ENCODE results near the gene OMA1. TPM values are rescaled to one million over a fixed set of nuclear protein-coding genes. Genes with fewer than 3 reads are reported as not detected.

OMA1 gene
- total and polyA plus RNA-seq, 8 donors: 8.9 to 28.5 (median 14.7) TPM

DNA sequence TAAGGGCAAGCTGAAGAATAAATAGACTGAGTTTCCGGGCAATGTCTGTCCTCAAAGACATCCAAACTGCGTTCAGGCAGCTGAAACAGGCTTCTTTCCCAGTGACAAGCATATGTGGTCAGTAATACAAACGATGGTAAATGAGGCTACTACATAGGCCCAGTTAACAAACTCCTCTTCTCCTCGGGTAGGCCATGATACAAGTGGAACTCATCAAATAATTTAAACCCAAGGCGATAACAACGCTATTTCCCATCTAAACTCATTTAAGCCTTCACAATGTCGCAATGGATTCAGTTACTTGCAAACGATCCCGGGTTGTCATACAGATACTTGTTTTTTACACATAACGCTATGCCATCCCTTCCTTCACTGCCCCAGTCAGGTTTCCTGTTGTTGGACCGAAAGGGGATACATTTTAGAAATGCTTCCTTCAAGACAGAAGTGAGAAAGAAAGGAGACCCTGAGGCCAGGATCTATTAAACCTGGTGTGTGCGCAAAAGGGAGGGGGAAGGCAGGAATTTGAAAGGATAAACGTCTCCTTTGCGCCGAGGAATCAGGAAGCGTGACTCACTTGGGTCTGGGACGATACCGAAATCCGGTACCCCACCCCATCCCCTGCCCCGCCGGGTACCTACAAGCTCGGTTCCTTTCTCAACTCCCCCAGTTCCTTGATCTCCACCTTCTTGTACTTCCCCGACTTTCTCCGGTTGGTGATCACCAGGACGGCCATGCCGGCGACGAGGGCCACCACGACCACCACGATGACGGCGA, 29.2 kb upstream of the OMA1 start:
- Histone ChIP-seq H3K27me3 (no peaks in the 10 kb centered on the region), H3K4me3 (peak overlapping the region; percentile 24 to 72 (median 51)), H3K36me3 (no peaks in the 10 kb centered on the region), H3K27ac (peak overlapping the region; percentile 94 to 99 (median 96)), H3K9me3 (no peaks in the 10 kb centered on the region), H3K4me1 (peaks cover 0 to 19% (median 17%) of the 10 kb centered on the region in 3 donors)
- WGBS, 2 donors: 17 to 31% methylated on average over 32 of the region's 32 CpGs
- DNase-seq (no peak), FAIRE-seq (no peak), ATAC-seq (peak in 1 of 4 donors; percentile 2)
- TF ChIP-seq, protein P1, sequence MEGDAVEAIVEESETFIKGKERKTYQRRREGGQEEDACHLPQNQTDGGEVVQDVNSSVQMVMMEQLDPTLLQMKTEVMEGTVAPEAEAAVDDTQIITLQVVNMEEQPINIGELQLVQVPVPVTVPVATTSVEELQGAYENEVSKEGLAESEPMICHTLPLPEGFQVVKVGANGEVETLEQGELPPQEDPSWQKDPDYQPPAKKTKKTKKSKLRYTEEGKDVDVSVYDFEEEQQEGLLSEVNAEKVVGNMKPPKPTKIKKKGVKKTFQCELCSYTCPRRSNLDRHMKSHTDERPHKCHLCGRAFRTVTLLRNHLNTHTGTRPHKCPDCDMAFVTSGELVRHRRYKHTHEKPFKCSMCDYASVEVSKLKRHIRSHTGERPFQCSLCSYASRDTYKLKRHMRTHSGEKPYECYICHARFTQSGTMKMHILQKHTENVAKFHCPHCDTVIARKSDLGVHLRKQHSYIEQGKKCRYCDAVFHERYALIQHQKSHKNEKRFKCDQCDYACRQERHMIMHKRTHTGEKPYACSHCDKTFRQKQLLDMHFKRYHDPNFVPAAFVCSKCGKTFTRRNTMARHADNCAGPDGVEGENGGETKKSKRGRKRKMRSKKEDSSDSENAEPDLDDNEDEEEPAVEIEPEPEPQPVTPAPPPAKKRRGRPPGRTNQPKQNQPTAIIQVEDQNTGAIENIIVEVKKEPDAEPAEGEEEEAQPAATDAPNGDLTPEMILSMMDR (IDR thresholded peaks at IDR 0.05): no peak
- intact Hi-C loops (cut with DNase I): no loop called here

DNA sequence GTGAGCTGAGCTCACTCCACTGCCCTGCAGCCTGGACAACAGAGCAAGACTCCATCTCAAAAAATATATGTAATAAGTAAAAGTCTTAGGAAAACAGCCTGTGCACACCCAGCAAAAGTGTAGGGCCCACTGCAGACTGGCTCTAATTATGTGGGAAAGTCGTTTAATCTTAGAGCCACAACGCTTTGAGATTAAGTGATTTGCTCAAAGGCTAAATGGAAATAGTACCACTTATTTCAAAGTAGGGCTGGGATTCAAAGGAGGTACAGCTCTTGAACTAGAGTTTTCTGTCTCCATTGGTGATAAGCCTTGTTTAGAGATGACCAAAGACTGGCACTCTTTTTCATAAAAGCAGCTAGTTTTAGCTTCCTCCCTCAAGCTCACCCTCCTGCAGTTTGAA, 28.3 kb upstream of the OMA1 start:
- DNase-seq (no peak), ATAC-seq (no peak), FAIRE-seq (no peak)
- H3K4me3 ChIP-seq: peak overlapping the region in 3 of 4 donors; percentile 15 to 72 (median 70)
- no peaks in the 10 kb centered on the region for H3K27me3 ChIP-seq
- H3K4me1 ChIP-seq: peaks cover 0 to 19% (median 17%) of the 10 kb centered on the region in 3 donors
- 22 to 30% methylated on average over 2 of the region's 2 CpGs for WGBS, 2 donors
- H3K9me3 ChIP-seq: no peaks in the 10 kb centered on the region
- intact Hi-C loops (cut with DNase I): no loop called here
- H3K36me3 ChIP-seq: no peaks in the 10 kb centered on the region
- TF ChIP-seq, protein P1 (IDR thresholded peaks at IDR 0.05): no peak
- H3K27ac ChIP-seq: peak overlapping the region; percentile 81 to 99 (median 95)

- FAIRE-seq (no peak), ATAC-seq (peak; percentile 52 to 68 (median 62)), DNase-seq (peak in 3 of 6 donors; percentile 74 to 77 (median 75))
- TF ChIP-seq, protein P1 (IDR thresholded peaks at IDR 0.05): no peak
- H3K27me3 ChIP-seq: no peaks in the 10 kb centered on the region
- H3K4me3 ChIP-seq: peak overlapping the region in 3 of 4 donors; percentile 15 to 72 (median 70)
- H3K27ac ChIP-seq: peak overlapping the region; percentile 81 to 99 (median 95)
- no peaks in the 10 kb centered on the region for H3K36me3 ChIP-seq
- 13 to 17% methylated on average over 4 of the region's 4 CpGs for WGBS, 2 donors
- no peaks in the 10 kb centered on the region for H3K9me3 ChIP-seq
- intact Hi-C loops (cut with DNase I): no loop called here
- peaks cover 0 to 19% (median 17%) of the 10 kb centered on the region in 3 donors for H3K4me1 ChIP-seq
Observed at GRCh38 chr1:58573705-58574591, 27.4 kb upstream of the OMA1 start.

DNA sequence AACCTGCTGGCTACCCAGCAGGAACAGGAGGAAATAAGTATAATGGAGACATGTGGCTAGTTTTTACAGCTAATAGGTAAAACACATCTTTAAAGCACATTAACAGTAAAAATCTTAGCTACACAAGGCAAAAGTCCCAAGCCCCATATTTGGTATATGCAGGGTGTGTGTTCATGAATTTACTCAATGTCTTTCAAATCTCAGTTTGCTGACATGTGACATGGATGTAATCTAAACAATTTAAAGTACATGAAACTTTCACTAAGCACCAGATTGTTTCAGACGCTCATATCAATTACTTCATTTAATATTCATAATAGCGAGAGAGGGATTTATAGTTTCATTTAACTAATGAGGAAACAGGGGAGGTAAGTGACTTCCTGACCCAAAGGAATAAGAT, 26.6 kb upstream of the OMA1 start:
- Histone ChIP-seq H3K4me3 (peak overlapping the region in 1 of 4 donors; percentile 15), H3K27ac (peak overlapping the region; percentile 81 to 99 (median 95)), H3K4me1 (peaks cover 0 to 19% (median 17%) of the 10 kb centered on the region in 3 donors), H3K36me3 (no peaks in the 10 kb centered on the region), H3K27me3 (no peaks in the 10 kb centered on the region), H3K9me3 (no peaks in the 10 kb centered on the region)
- ATAC-seq (no peak), DNase-seq (no peak), FAIRE-seq (no peak)
- intact Hi-C loops (cut with DNase I): no loop called here
- 15 to 43% methylated on average over 2 of the region's 2 CpGs for WGBS, 2 donors
- TF ChIP-seq, protein P1 (IDR thresholded peaks at IDR 0.05): no peak
